Measurements from ENCODE around the gene ANKRD13A.
"Not testable (repeated sequence)": the region's sequence is repeated elsewhere in the genome, so short reads cannot be mapped to it uniquely, and the experiment has no call there.

ANKRD13A gene

DNA sequence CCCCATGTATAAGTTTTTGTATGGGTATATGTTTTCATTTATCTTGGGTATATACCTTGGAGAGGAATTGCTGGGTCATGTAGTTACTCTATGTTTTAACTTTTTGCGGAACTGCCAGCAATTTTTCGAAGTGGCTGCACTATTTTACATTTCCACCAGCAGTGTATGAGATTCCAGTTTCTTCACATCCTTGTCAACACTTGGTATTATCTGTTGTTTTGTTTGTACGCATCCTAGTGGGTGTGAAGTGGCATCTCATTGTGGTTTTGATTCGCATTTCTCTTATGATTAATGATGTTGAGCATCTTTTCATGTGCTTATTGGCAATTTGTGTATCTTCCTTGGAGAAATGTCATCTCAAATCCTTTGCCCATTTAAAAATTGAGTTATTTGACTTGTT is 6.9 kb downstream of the ANKRD13A start:
- no peak for DNase-seq

GRCh38 chr12:110007881-110008280 is 8.7 kb downstream of the ANKRD13A start:
- DNase-seq = no peak

DNA sequence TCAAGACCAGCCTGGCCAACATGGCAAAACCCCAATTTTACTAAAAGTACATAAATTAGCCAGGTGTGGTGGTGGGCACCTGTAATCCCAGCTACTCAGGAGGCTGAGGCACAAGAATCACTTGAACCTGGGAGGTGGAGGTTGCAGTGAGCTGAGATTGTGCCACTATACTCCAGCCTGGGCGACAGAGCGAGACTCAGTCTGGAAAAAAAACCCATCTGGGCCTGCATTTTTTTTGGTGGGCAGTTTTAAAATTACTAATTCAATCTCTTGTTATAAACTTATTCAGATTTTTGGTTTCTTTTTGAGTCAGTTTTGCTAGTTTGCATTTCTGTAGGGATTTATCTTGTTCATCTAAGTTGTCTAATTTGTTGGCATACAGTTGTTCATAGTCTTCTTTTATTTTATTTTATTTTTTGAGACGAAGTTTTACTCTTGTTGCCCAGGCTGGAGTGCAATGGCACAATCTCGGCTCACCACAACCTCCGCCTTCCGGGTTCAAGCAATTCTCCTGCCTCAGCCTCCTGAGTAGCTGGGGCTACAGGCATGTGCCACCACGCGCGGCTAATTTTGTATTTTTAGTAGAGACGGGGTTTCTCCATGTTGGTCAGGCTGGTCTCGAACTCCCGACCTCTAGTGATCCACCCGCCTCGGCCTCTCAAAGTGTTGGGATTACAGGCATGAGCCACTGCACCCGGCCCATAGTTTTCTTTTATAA is 9.6 kb downstream of the ANKRD13A start:
- DNase-seq = not testable (repeated sequence)

- no peak for DNase-seq
These were observed 11.9 kb downstream of the ANKRD13A start for GRCh38 chr12:110010853-110011723.

- DNase-seq = no peak
These were observed 12.9 kb downstream of the ANKRD13A start for GRCh38 chr12:110012137-110012536.

- DNase-seq = no peak
These were observed 13.4 kb downstream of the ANKRD13A start for GRCh38 chr12:110012659-110013058.

DNA sequence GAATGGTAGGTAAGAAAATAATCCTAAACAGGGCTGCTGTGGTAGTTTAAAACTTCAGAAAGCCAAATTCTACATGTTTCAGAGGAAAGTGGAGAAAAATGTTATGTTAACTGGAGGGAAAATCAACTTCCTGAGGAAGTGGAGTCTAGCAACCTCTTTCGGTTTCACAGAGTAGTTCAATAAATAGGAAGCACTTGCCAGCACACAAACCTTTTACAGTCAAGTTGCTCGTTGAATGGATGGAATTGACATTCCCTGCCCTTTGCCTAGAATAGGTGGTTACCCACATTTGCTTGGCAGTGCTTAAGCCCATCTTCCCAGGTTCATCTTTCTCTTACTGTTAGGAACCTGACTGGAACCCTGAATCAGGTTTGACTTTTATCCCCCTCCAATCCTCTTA is 15.9 kb downstream of the ANKRD13A start:
- DNase-seq = no peak

- peak in 3 of 58 donors; percentile 3 to 51 (median 29) for DNase-seq
These were observed 21.7 kb downstream of the ANKRD13A start for GRCh38 chr12:110020956-110021355.

- peak in 1 of 58 donors; percentile 42 for DNase-seq
These were observed 24.1 kb downstream of the ANKRD13A start for GRCh38 chr12:110023059-110023980.

- no peak for DNase-seq
These were observed 24.8 kb downstream of the ANKRD13A start for GRCh38 chr12:110024051-110024450.

GRCh38 chr12:110028323-110028722 is 29.1 kb downstream of the ANKRD13A start:
- no peak for DNase-seq

DNA sequence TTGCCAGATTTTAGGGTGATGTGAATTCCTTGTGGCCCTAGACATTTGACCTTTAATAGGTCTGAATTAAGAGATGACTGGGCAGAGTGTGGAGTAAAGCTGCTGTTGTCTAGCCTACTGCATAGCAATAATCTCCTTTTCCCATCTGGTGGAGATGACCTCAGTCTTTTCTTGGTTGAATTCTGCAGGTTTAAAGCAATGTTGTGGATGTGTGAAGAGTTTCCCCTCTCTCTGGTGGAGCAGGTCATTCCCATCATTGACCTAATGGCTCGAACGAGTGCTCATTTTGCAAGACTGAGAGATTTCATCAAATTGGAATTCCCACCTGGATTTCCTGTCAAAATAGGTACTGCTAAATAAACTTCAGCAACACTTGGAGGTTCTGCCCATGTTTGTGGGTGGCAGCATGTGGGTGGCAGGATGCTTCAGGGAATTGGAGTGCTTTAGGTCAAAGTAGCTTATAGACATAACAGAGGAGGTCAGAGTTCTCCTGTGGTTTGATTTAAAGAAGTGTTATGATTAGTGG is 30.1 kb downstream of the ANKRD13A start:
- DNase-seq = no peak

DNA sequence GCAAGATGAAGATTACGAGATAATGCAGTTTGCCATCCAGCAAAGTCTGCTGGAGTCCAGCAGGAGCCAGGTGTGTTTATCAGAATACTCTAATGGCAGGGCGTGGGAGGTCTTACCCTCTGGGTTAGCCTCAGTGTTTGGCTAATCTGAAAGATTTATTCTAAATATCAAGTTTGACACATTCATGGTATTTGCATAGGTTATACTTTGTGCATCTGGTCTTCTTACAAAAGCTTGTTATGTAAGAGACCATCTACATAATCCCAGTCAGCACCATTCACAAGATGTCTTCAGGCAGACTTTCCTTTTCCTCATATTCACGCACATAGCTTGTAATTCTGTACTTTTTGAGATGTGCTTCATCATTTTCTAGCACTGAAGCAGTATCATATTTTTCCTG is 34.7 kb downstream of the ANKRD13A start:
- DNase-seq = no peak

GRCh38 chr12:110035534-110036104 is 36.4 kb downstream of the ANKRD13A start:
- DNase-seq = no peak

GRCh38 chr12:110037315-110037714 is 38.1 kb downstream of the ANKRD13A start:
- DNase-seq = peak in 28 of 58 donors; percentile 5 to 76 (median 40)

- DNase-seq = no peak
These were observed 39.5 kb downstream of the ANKRD13A start for GRCh38 chr12:110038741-110039084.

DNA sequence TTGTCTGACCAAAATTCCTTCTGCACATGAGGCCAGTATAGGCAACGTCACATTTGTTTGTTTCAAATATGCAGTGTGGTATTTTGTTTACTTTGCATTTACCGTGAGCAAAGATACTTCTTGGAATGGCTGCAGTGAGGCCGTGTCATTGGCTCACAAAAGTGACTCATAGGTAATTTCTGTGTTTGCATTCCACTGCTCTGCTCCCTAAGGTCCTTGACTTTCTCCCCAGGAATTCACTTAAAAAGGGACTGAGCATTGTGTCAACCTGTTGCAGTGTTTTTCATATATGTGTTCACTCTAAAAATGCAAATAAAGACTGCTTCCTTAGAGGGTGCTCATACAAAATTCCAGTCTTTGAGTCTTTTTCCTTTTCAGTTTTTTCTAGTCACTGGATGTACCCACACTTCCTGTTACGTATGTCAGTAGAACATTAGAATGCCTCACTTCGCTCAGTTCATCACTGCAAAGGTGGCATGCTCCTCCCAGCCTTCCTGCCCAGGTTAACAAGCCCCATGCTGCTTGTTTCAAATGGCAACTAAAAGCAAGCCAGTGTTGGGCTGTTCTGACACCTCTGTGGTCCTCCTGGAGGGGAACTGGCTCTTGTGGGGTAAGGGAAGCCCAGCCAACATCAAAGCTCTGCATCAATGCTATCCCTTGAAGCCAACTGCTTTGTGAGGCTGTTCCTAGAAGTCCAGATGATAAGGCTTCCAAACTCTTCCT is 40.0 kb downstream of the ANKRD13A start:
- no peak for DNase-seq

DNA sequence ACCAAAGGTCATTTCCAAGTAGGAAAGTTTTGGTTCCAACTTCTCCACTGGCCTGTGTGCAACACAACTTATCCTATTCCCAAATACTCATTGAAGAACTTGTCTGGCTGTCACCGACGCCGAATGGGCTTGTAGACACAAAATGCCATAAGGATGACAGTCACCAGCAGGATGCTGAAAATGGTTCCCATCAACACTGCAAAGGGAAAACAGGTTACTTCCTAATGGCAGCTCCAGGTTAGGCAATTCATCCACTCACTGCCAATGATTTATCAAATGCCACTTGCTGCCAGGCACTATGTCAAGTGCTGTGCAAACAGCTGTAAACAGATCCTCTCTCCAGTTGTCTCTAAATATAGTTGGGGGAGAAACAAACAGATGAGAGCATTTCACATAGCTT is 43.0 kb downstream of the ANKRD13A start:
- no peak for DNase-seq

DNA sequence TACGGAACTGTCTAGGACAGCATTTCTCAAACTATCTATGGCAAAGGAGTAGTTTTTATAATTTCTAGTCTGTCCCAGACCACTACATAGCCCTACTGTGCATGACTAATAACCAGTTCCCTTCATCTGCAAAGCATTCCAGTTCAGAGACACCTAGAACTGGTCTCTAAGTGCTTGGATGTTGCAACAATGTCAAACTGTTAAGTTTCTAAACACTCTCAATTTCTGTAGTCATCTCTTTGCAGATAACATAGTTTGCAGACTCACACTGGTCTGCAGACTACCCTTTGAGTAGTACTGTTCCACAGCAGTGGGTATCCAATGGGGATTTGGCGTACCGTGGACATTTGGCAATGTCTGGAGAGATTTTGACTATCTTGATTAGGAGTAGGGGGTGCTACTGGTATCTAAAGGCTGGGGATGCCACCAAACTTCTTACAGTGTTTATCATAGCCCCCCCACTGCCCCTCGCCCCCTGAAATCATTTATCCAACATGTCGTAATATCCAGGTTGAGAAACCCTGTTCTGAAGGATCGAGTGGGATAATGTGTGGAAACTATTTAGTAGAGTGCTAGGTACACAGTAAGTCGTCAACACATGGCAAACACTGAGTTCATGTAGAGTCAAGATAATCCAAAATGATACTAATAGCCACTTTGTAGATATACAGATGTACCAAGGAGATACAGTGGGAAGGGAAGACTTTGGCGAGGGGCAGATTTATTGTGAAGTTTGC is 47.4 kb downstream of the ANKRD13A start:
- DNase-seq = no peak
